Upper lobe of left lung (tissue), 6 donors: Measurements from ENCODE around the gene CCDC12. TPM values are rescaled to one million over a fixed set of nuclear protein-coding genes. Genes with fewer than 3 reads are reported as not detected.

Experiments
- ATAC-seq, 2 donors: fragments of 200-7000 bp; cut with Tn5 transposase; one replicate each; pipeline ENCODE4 v1.9.1; 2022; ENCODE audit warnings: mild to moderate bottlenecking in 2 of 2, moderate library complexity in 2 of 2; ENCODE audit not compliant: low FRiP score in 2 of 2
- DNase-seq, 2 donors: peaks; one replicate each; pipeline ENCODE4 v3.0.0-alpha.2; 2019 to 2020
- H3K27ac ChIP-seq, 4 donors: fragments of 200-600 bp; sonication (generic); one replicate each; pipeline ENCODE4 v1.5.1; 2016 to 2019
- H3K27me3 ChIP-seq, 4 donors: fragments of 200-600 bp; sonication (generic); one replicate each; pipeline ENCODE4 v1.5.1; 2017 to 2019
- H3K36me3 ChIP-seq, 4 donors: fragments of 200-600 bp; sonication (generic); one replicate each; pipeline ENCODE4 v1.5.1; 2016 to 2019
- H3K4me1 ChIP-seq, 4 donors: fragments of 200-600 bp; sonication (generic); one replicate each; pipeline ENCODE4 v1.5.1; 2018 to 2019
- H3K4me3 ChIP-seq, 4 donors: fragments of 200-600 bp; sonication (generic); one replicate each; pipeline ENCODE4 v1.5.1; 2017 to 2019; ENCODE audit warnings: mild to moderate bottlenecking in 2 of 4, moderate library complexity in 1 of 4
- H3K9me3 ChIP-seq, 4 donors: fragments of 200-600 bp; sonication (generic); one replicate each; pipeline ENCODE4 v1.5.1; 2018 to 2019
- CTCF ChIP-seq, 6 experiments: fragments of 450-650 bp in 4 of 6; fragments of 200-600 bp in 2 of 6; sonication (generic) in 2 of 6; IDR thresholded peaks; one replicate each; pipeline ENCODE4 v1.5.1; 2016 to 2019; ENCODE audit warnings: antibody characterized with exemption in 6 of 6
- EP300 ChIP-seq, 4 donors: sonication (generic); formaldehyde crosslinking; IDR thresholded peaks; one replicate each; pipeline ENCODE4 v1.5.1; 2017; ENCODE audit warnings: antibody characterized with exemption in 4 of 4, control low read depth in 2 of 4
- POLR2A ChIP-seq, 4 donors: fragments of 450-650 bp; IDR thresholded peaks; one replicate each; pipeline ENCODE4 v1.5.1; 2016 to 2017; ENCODE audit warnings: antibody characterized with exemption in 4 of 4, mild to moderate bottlenecking in 2 of 4
- POLR2AphosphoS5 ChIP-seq, 2 donors: sonication (generic); formaldehyde crosslinking; IDR thresholded peaks; one replicate each; pipeline ENCODE4 v1.5.1; 2017; ENCODE audit warnings: antibody characterized with exemption in 2 of 2
- WGBS, 2 donors: methylation state at CpG; one replicate each; pipeline ENCODE4 v1.1.5; 2017 to 2018; 5-methylcytosine and 5-hydroxymethylcytosine counted together
- total RNA-seq, 6 donors: library from RNA; depleted of rRNA in 4 of 6; stranded (reverse); fragments of >200 nt in 4 of 6; gene quantifications; one replicate each; pipeline versions ENCODE4 v1.1.0 to v1.2.1, GENCODE V29; 2016 to 2021
- donor health status: DM: no; HTN: no; CAD: no; lungs with moderate emphysema.
- donor health status: DM: no; HTN: yes; CAD: no; lungs with severe emphysema.

CCDC12 gene
- total RNA-seq, 6 donors from 2014 or later = 42.3 to 93.2 (median 69.8) TPM

- no peak for DNase-seq
- no peak for ATAC-seq
- peaks cover 57 to 67% (median 61%) of the 10 kb centered on the region in 4 donors for H3K4me1 ChIP-seq
- 1 to 4% methylated on average over 4 to 27 of the region's 40 CpGs for WGBS, 2 donors
- H3K9me3 ChIP-seq = no peaks in the 10 kb centered on the region
- no peaks in the 10 kb centered on the region for H3K27me3 ChIP-seq
- peak overlapping the region; percentile 91 to 98 (median 94) for H3K27ac ChIP-seq
- peak overlapping the region; percentile 61 to 85 (median 74) for H3K4me3 ChIP-seq
- H3K36me3 ChIP-seq = no peaks in the 10 kb centered on the region
- no peak for TF ChIP-seq POLR2AphosphoS5 (IDR thresholded peaks at IDR 0.05)
- TF ChIP-seq CTCF (IDR thresholded peaks at IDR 0.05) = peak in 2 of 6 experiments; percentile 9 to 11
- no peak for TF ChIP-seq POLR2A (IDR thresholded peaks at IDR 0.05)
- no peak for TF ChIP-seq EP300 (IDR thresholded peaks at IDR 0.05)
Observed at GRCh38 chr3:46979958-46980497, 3.5 kb upstream of the CCDC12 start.

- Histone ChIP-seq H3K4me3 (peak within 1 kb of the TSS; percentile 72 to 85 (median 76)), H3K36me3 (no peaks in the 10 kb centered on the region), H3K9me3 (no peaks in the 10 kb centered on the region), H3K27me3 (no peaks in the 10 kb centered on the region), H3K27ac (peak within 1 kb of the TSS; percentile 91 to 98 (median 94)), H3K4me1 (peaks cover 59 to 74% (median 69%) of the 10 kb centered on the region in 4 donors)
- peak; percentile 98 to 100 for DNase-seq
- 3 to 16% methylated on average over 5 to 28 of the region's 73 CpGs for WGBS, 2 donors
- ATAC-seq = peak; percentile 90 to 93
- TF ChIP-seq EP300 (IDR thresholded peaks at IDR 0.05) (no peak), POLR2A (IDR thresholded peaks at IDR 0.05) (peak in 2 of 4 donors; percentile 88 to 93), CTCF (IDR thresholded peaks at IDR 0.05) (peak in 5 of 6 experiments; percentile 13 to 69 (median 58)), POLR2AphosphoS5 (IDR thresholded peaks at IDR 0.05) (peak; percentile 83 to 94)
Observed at GRCh38 chr3:46978985-46979944, 2.7 kb upstream of the CCDC12 start, which contains the start of gene NBEAL2. Gene NBEAL2, plus strand, starts transcription at chr3:46979666. Its CDS starts 196 bp downstream, at chr3:46979862.

GRCh38 chr3:46978381-46978780, 1.8 kb upstream of the CCDC12 start:
- H3K4me3 ChIP-seq = peak overlapping the region in 2 of 4 donors; percentile 76 to 85
- peaks cover 65 to 80% (median 77%) of the 10 kb centered on the region in 4 donors for H3K4me1 ChIP-seq
- no peak for DNase-seq
- peak overlapping the region; percentile 91 to 98 (median 94) for H3K27ac ChIP-seq
- TF ChIP-seq CTCF (IDR thresholded peaks at IDR 0.05) (no peak), EP300 (IDR thresholded peaks at IDR 0.05) (no peak), POLR2AphosphoS5 (IDR thresholded peaks at IDR 0.05) (no peak), POLR2A (IDR thresholded peaks at IDR 0.05) (no peak)
- ATAC-seq = no peak
- WGBS, 2 donors = 90 to 96% methylated on average over 9 of the region's 9 CpGs
- no peaks in the 10 kb centered on the region for H3K9me3 ChIP-seq
- H3K27me3 ChIP-seq = no peaks in the 10 kb centered on the region
- H3K36me3 ChIP-seq = no peaks in the 10 kb centered on the region

GRCh38 chr3:46977811-46978195, 1.3 kb upstream of the CCDC12 start:
- H3K27ac ChIP-seq = peak overlapping the region; percentile 91 to 98 (median 94)
- H3K36me3 ChIP-seq = no peaks in the 10 kb centered on the region
- H3K9me3 ChIP-seq = no peaks in the 10 kb centered on the region
- H3K4me1 ChIP-seq = peaks cover 65 to 77% (median 75%) of the 10 kb centered on the region in 4 donors
- DNase-seq (no peak), ATAC-seq (no peak)
- 95 to 98% methylated on average over 5 of the region's 5 CpGs for WGBS, 2 donors
- no peak for TF ChIP-seq POLR2AphosphoS5 (IDR thresholded peaks at IDR 0.05)
- TF ChIP-seq EP300 (IDR thresholded peaks at IDR 0.05) = no peak
- TF ChIP-seq POLR2A (IDR thresholded peaks at IDR 0.05) = no peak
- no peak for TF ChIP-seq CTCF (IDR thresholded peaks at IDR 0.05)
- no peaks in the 10 kb centered on the region for H3K27me3 ChIP-seq
- no peak overlapping the region for H3K4me3 ChIP-seq
